Measurements from ENCODE around the gene CADPS.

Gene CADPS

GRCh38 chr3:62559831-62560445, 315.3 kb downstream of the CADPS start:
- H3K4me3 ChIP-seq (ENCODE audit: low read depth, low read length), result no peak overlapping the region
- TF ChIP-seq CTCF (IDR thresholded peaks at IDR 0.05; ENCODE audit: insufficient read depth, low read depth, low read length, missing control alignments), result peak; percentile 13
- peak; percentile 9 for DNase-seq (ENCODE audit: low read depth)

- peak; percentile 23 for DNase-seq (ENCODE audit: low read depth)
- no peak overlapping the region for H3K4me3 ChIP-seq (ENCODE audit: low read depth, low read length)
- TF ChIP-seq CTCF (IDR thresholded peaks at IDR 0.05; ENCODE audit: insufficient read depth, low read depth, low read length, missing control alignments), result peak; percentile 44
Observed at GRCh38 chr3:62558549-62559112, 316.6 kb downstream of the CADPS start.

GRCh38 chr3:62557983-62558382, 317.2 kb downstream of the CADPS start:
- no peak for DNase-seq (ENCODE audit: low read depth)
- no peak for TF ChIP-seq CTCF (IDR thresholded peaks at IDR 0.05; ENCODE audit: insufficient read depth, low read depth, low read length, missing control alignments)
- no peak overlapping the region for H3K4me3 ChIP-seq (ENCODE audit: low read depth, low read length)

- no peak for TF ChIP-seq CTCF (IDR thresholded peaks at IDR 0.05; ENCODE audit: insufficient read depth, low read depth, low read length, missing control alignments)
- DNase-seq (ENCODE audit: low read depth), result no peak
- H3K4me3 ChIP-seq (ENCODE audit: low read depth, low read length), result no peak overlapping the region
Observed at GRCh38 chr3:62557450-62557849, 317.8 kb downstream of the CADPS start.

- no peak for DNase-seq (ENCODE audit: low read depth)
- no peak for TF ChIP-seq CTCF (IDR thresholded peaks at IDR 0.05; ENCODE audit: insufficient read depth, low read depth, low read length, missing control alignments)
- H3K4me3 ChIP-seq (ENCODE audit: low read depth, low read length), result no peak overlapping the region
Observed at GRCh38 chr3:62556121-62556815, 318.9 kb downstream of the CADPS start.

- DNase-seq (ENCODE audit: low read depth), result peak; percentile 2
- no peak overlapping the region for H3K4me3 ChIP-seq (ENCODE audit: low read depth, low read length)
- peak; percentile 7 for TF ChIP-seq CTCF (IDR thresholded peaks at IDR 0.05; ENCODE audit: insufficient read depth, low read depth, low read length, missing control alignments)
Observed at GRCh38 chr3:62554264-62554799, 320.9 kb downstream of the CADPS start.
